GM12873 (cell line): Measurements from ENCODE around the gene GPATCH2L.

Source experiments
- TF ChIP-seq, protein P1 (sequence below): IDR thresholded peaks from 2 replicates; pipeline ENCODE4 v1.5.1; 2012; ENCODE audit warnings: low read depth, mild to moderate bottlenecking, moderate library complexity, low read length, control low read depth; ENCODE audit not compliant: insufficient read depth; ENCODE audit errors: missing control alignments

GPATCH2L gene

GRCh38 chr14:76203086-76204001, 51.6 kb downstream of the GPATCH2L start:
- TF ChIP-seq, protein P1, sequence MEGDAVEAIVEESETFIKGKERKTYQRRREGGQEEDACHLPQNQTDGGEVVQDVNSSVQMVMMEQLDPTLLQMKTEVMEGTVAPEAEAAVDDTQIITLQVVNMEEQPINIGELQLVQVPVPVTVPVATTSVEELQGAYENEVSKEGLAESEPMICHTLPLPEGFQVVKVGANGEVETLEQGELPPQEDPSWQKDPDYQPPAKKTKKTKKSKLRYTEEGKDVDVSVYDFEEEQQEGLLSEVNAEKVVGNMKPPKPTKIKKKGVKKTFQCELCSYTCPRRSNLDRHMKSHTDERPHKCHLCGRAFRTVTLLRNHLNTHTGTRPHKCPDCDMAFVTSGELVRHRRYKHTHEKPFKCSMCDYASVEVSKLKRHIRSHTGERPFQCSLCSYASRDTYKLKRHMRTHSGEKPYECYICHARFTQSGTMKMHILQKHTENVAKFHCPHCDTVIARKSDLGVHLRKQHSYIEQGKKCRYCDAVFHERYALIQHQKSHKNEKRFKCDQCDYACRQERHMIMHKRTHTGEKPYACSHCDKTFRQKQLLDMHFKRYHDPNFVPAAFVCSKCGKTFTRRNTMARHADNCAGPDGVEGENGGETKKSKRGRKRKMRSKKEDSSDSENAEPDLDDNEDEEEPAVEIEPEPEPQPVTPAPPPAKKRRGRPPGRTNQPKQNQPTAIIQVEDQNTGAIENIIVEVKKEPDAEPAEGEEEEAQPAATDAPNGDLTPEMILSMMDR, result no peak

DNA sequence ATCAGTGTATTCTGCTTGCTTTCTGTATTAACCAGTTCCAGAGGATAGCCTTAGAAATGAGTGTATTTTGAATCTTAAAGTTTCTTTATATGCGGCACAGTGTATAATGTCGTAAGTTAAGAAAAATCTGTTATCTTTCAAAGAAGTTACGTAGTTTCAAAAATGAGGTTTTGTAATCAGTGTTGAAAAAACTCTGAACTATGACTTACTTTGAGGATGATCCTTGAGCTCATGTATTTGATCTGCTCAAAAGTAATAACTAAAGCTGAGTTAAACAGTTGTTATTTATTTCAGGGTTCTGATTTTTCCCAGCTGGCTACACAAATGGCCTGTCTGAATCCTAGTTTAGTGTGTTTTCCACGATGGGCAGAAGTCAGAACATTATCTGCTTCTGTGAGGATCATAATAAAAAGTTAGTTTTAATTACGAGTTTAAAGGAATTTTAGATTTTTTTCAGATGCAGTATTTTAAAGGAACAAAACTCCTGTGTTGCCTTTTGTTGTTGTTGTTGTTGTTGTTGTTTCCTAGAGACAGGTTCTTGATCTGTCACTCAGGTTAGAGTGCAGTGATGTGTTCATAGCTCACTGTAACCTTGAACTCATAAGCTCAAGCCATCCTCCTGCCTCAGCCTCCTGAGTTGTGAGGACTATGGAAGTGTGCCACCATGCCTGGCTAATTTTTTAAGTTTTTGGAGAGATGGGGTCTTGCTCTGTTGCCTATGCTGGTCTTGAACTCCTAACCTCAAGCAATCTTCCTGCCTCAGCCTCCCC, 52.9 kb downstream of the GPATCH2L start:
- TF ChIP-seq, protein P1, result no peak

- TF ChIP-seq, protein P1, result no peak
Measured at GRCh38 chr14:76205708-76206107, 54.0 kb downstream of the GPATCH2L start.

DNA sequence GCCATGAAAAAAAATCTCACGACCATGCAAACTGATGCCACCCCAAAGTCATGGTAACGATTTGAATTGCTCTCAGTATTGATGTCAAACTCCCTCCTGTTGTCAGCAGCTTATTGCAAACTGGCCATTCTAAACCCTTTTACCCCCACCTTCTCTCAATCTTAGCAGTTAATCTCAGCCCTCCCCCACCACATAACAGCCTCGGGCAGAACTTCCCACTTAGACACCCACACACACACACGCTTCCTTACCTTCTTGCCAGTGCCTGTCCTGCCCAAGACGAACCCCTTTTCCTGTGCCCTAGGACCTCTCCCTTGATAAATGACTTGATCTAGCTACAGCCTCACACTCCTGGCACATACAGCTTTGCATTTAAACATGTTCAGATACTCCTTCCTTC, 56.6 kb downstream of the GPATCH2L start:
- TF ChIP-seq, protein P1, result no peak

- TF ChIP-seq, protein P1, result no peak
Measured at GRCh38 chr14:76212242-76212641, 60.5 kb downstream of the GPATCH2L start.

DNA sequence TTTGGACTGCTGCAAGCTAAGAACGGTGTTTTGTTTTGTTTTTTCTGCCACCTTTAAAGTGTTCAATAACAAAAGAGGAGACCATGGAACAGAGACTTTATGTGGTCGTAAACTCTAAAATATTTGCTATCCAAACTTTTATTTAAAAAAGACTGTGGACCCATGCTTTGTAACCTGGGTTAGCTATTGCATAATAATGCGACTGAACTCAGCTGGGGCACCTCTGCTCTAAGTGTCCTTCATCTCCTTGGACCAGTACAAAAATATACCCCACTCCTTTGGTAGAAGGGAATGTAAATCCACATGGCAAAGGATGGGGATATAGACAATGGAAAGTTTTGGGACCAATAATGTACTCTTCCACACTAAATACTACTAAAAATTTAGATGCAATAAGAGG, 65.5 kb downstream of the GPATCH2L start:
- TF ChIP-seq, protein P1, result no peak

- TF ChIP-seq, protein P1, result no peak
Measured at GRCh38 chr14:76218662-76219061, 66.9 kb downstream of the GPATCH2L start.
